Stimulated activated CD4-positive, alpha-beta T cell treated with anti-CD3 and anti-CD28 coated beads, Interleukin-4, amount 100 ng/mL, for 48 hours (primary cell): Measurements from ENCODE around the gene CXCL9.
"Not testable (repeated sequence)": the region's sequence is repeated elsewhere in the genome, so short reads cannot be mapped to it uniquely, and the experiment has no call there.

Source experiments
- DNase-seq, 2 donors: peaks; one replicate each; pipeline ENCODE4 v3.0.0-alpha.2; 2020; ENCODE audit warnings: low read depth in 2 of 2

The CXCL9 gene

GRCh38 chr4:76007089-76007862 lies at the start of gene CXCL9:
Gene CXCL9 (minus strand): TSS chr4:76007509. CDS start chr4:76007449, 60 bp downstream.
- no peak for DNase-seq

GRCh38 chr4:76055421-76055820 lies 48.1 kb upstream of the CXCL9 start:
- DNase-seq: no peak

- peak in 1 of 2 donors; percentile 8 for DNase-seq
Measured at GRCh38 chr4:76055016-76055415, 47.7 kb upstream of the CXCL9 start.

GRCh38 chr4:76053730-76054129 lies 46.4 kb upstream of the CXCL9 start:
- no peak for DNase-seq

- not testable (repeated sequence) for DNase-seq
Measured at GRCh38 chr4:76050560-76051050, 43.3 kb upstream of the CXCL9 start.

- DNase-seq: not testable (repeated sequence)
Measured at GRCh38 chr4:76049860-76050416, 42.6 kb upstream of the CXCL9 start.

GRCh38 chr4:76044686-76045085 lies 37.4 kb upstream of the CXCL9 start:
- DNase-seq: not testable (repeated sequence)

- not testable (repeated sequence) for DNase-seq
Measured at GRCh38 chr4:76043306-76043705, 36.0 kb upstream of the CXCL9 start.

GRCh38 chr4:76042241-76042998 lies 35.1 kb upstream of the CXCL9 start:
- DNase-seq: not testable (repeated sequence)

GRCh38 chr4:76036855-76037254 lies 29.5 kb upstream of the CXCL9 start:
- no peak for DNase-seq

- DNase-seq: no peak
Measured at GRCh38 chr4:76035799-76036380, 28.6 kb upstream of the CXCL9 start, which contains the start of gene CXCL11. Gene CXCL11 (minus strand): TSS chr4:76036070. CDS start chr4:76035987, 83 bp downstream.

GRCh38 chr4:76035141-76035540 lies 27.8 kb upstream of the CXCL9 start:
- DNase-seq: no peak

- DNase-seq: no peak
Measured at GRCh38 chr4:76029300-76029699, 22.0 kb upstream of the CXCL9 start.

- no peak for DNase-seq
Measured at GRCh38 chr4:76028350-76028765, 21.0 kb upstream of the CXCL9 start.

GRCh38 chr4:76024065-76024464 lies 16.8 kb upstream of the CXCL9 start:
- no peak for DNase-seq

GRCh38 chr4:76023389-76023788 lies 16.1 kb upstream of the CXCL9 start, which contains the start of gene CXCL10:
Gene CXCL10 (minus strand): TSS chr4:76023497. CDS start chr4:76023431, 66 bp downstream.
- no peak for DNase-seq

GRCh38 chr4:76022677-76023076 lies 15.4 kb upstream of the CXCL9 start:
- no peak for DNase-seq

- DNase-seq: no peak
Measured at GRCh38 chr4:76022031-76022430, 14.7 kb upstream of the CXCL9 start.

- DNase-seq: no peak
Measured at GRCh38 chr4:76017056-76017686, 9.9 kb upstream of the CXCL9 start.

- DNase-seq: peak in 1 of 2 donors; percentile 10
Measured at GRCh38 chr4:76016393-76016792, 9.1 kb upstream of the CXCL9 start.

GRCh38 chr4:76013540-76013939 lies 6.2 kb upstream of the CXCL9 start:
- no peak for DNase-seq
